AG04450 (cell line): ENCODE results near the gene MLYCD. TPM values are rescaled to one million over a fixed set of nuclear protein-coding genes. Genes with fewer than 3 reads are reported as not detected.

ENCODE experiments used
- CTCF ChIA-PET: fragments of 300-600, 350-600 bp; formaldehyde crosslinking; extraction: SDS; loops from one replicate; lab custom pipeline; 2022; ENCODE audit warnings: antibody characterized with exemption, inconsistent platforms; lab: Charles Lee
- POLR2A ChIA-PET: fragments of 350-600 bp; formaldehyde crosslinking; extraction: SDS; loops from one replicate; lab custom pipeline; 2021; ENCODE audit warnings: antibody characterized with exemption, inconsistent platforms; lab: Yijun Ruan, JAX
- DNase-seq: peaks from one replicate; pipeline ENCODE4 v3.0.0-alpha.2; 2011; ENCODE audit warnings: low read depth, low spot score
- H3K27ac ChIP-seq: one replicate; pipeline ENCODE4 v1.5.1; 2012; ENCODE audit warnings: low read depth, low read length, control low read depth
- H3K27me3 ChIP-seq: one replicate; pipeline ENCODE4 v1.6.0; 2012; ENCODE audit warnings: low read length; ENCODE audit not compliant: control insufficient read depth, insufficient read depth
- H3K4me3 ChIP-seq: 2 replicates; pipeline ENCODE4 v1.5.1; 2011; ENCODE audit warnings: mild to moderate bottlenecking, low read depth, low read length, control low read depth
- H3K9me3 ChIP-seq: 2 replicates; pipeline ENCODE4 v1.5.1; 2012; ENCODE audit warnings: low read length; ENCODE audit not compliant: control insufficient read depth, insufficient read depth
- polyA plus RNA-seq: library from polyadenylated mRNA; depleted of rRNA; stranded (reverse); fragments of >200 nt; gene quantifications from 2 replicates; pipeline ENCODE4 v1.2.3, GENCODE V29; 2011
- TF ChIP-seq, protein P1 (sequence below): IDR thresholded peaks from 2 replicates; pipeline ENCODE4 v1.5.1; 2011; ENCODE audit warnings: low read depth, low read length, control low read depth, inconsistent platforms

The MLYCD gene
- polyA plus RNA-seq, 1 experiment = 2.0 TPM

DNA sequence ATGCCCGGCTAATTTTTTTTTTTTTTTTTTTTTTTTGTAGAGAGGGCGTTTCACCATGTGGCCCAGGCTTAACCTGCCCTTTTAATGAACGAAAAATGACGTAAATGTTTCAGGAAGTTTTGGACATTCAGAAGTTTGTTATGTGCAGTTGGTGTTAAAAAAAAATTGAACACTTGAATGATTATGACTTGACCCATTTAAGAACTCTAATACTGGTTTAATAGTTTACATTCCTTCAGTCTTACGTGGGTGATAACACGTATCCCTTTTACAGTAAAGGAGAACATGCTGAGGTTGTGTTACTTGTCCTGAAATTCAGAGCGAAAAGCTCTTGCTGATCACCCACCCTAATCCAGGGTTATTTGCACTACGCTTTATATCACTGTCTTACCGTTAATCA is 1.7 kb downstream of the MLYCD start:
- CTCF ChIA-PET = interaction anchor here (0.9 to 1.6 kb wide), 2 partner anchors 27 to 74 kb away, joined by 3 to 5 read pairs; no protein-coding TSS in a partner anchor

DNA sequence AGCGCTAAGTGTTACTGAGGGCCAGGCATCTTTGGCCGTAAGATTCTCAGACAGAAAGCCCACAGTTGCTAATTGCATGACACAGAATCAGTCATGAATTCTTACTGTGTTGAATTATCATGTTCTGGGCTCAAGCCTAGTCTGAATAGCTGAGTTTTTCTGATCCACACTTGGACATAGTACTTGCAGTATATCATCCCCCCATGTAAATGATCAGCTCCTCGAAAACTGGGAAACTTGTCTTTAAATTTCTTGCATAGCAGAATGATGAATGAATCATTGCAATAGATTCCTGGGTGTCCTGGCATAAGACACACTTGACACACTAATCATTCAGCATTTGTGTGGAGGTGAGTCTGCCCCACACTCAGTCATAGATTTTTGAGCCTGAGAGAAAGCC is 2.2 kb downstream of the MLYCD start:
- Histone ChIP-seq H3K27me3 (no peaks in the 10 kb centered on the region), H3K9me3 (no peaks in the 10 kb centered on the region; the same call in 1 of the 2 replicates), H3K27ac (no peak overlapping the region), H3K4me3 (no peak overlapping the region)
- ChIA-PET POLR2A (no interaction called here), CTCF (interaction anchor here (1.6 kb wide), 1 partner anchor 75 kb away, joined by 5 read pairs; no protein-coding TSS in a partner anchor)
- no peak for DNase-seq
- TF ChIP-seq, protein P1, sequence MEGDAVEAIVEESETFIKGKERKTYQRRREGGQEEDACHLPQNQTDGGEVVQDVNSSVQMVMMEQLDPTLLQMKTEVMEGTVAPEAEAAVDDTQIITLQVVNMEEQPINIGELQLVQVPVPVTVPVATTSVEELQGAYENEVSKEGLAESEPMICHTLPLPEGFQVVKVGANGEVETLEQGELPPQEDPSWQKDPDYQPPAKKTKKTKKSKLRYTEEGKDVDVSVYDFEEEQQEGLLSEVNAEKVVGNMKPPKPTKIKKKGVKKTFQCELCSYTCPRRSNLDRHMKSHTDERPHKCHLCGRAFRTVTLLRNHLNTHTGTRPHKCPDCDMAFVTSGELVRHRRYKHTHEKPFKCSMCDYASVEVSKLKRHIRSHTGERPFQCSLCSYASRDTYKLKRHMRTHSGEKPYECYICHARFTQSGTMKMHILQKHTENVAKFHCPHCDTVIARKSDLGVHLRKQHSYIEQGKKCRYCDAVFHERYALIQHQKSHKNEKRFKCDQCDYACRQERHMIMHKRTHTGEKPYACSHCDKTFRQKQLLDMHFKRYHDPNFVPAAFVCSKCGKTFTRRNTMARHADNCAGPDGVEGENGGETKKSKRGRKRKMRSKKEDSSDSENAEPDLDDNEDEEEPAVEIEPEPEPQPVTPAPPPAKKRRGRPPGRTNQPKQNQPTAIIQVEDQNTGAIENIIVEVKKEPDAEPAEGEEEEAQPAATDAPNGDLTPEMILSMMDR = no peak

More for the DNA sequence above, 1.7 kb downstream of the MLYCD start:
- TF ChIP-seq, protein P1 = no peak
- no peaks in the 10 kb centered on the region for H3K27me3 ChIP-seq
- H3K9me3 ChIP-seq = no peaks in the 10 kb centered on the region; the same call in 1 of the 2 replicates
- no peak overlapping the region for H3K27ac ChIP-seq
- POLR2A ChIA-PET = no interaction called here
- no peak overlapping the region for H3K4me3 ChIP-seq
- DNase-seq = no peak

DNA sequence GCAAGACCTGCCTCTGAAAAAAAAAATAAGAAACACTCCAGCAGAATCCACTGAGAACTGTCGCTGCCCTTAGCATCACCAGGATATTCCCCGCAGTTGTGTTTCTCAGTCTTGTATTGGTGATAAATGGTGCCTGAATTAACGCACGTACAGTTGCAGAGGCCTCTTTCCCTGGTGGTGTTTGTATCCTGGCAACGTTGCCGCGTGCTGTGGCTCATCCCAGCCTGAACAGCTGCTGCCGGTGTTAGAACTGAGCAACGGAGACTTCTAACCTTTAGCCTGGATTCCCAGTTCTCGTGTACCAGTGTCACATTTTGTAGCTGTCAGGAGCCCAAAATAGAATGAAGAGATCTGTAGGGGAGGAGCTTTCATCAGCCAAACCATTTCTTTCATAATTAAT is 4.8 kb downstream of the MLYCD start:
- Histone ChIP-seq H3K27ac (no peak overlapping the region), H3K27me3 (no peaks in the 10 kb centered on the region), H3K4me3 (no peak overlapping the region), H3K9me3 (no peaks in the 10 kb centered on the region; the same call in 1 of the 2 replicates)
- ChIA-PET CTCF (no interaction called here), POLR2A (no interaction called here)
- DNase-seq = no peak
- TF ChIP-seq, protein P1 = no peak

DNA sequence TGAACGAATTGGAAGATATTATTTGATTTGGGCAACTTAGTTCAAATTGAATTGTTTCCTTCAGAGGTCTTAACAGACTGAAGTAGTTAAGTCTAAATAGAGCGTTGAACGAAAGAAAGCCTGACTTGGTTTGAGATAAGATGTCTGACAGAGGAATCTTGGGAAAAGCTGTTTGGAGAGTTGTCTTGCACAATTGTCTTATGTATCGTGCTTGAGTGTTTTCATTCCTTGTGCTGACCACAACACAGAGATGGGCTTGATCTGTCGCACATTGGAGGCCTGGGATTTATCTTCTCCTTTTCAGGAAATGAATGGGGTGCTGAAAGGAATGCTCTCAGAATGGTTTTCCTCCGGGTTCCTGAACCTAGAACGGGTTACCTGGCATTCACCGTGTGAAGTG is 7.8 kb downstream of the MLYCD start:
- H3K27me3 ChIP-seq = no peaks in the 10 kb centered on the region
- ChIA-PET POLR2A (no interaction called here), CTCF (no interaction called here)
- no peak overlapping the region for H3K27ac ChIP-seq
- no peaks in the 10 kb centered on the region for H3K9me3 ChIP-seq
- TF ChIP-seq, protein P1 = no peak
- DNase-seq = no peak
- no peak overlapping the region for H3K4me3 ChIP-seq

DNA sequence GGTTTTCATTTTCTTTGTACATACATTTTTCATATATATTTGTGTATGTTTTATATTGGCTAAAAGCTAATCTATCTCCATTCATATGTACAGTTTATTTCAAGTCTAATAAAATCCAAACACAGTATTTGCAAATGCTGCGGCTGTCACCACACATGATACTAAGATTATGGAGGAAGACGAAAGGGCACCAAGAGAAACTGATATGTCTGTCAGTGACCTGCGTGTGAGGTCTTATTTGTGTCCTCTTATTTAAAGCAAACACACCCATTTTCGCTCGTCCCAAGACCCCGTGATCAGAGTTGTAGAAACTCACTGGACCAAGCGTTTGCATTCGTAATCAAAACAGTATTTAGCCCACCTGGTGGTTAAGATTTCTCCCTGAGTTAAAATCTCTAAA is 8.2 kb downstream of the MLYCD start:
- Histone ChIP-seq H3K27ac (no peak overlapping the region), H3K4me3 (no peak overlapping the region), H3K27me3 (no peaks in the 10 kb centered on the region), H3K9me3 (no peaks in the 10 kb centered on the region)
- ChIA-PET POLR2A (no interaction called here), CTCF (no interaction called here)
- no peak for DNase-seq
- TF ChIP-seq, protein P1 = no peak
